ENCODE results near the gene COPG1.

The COPG1 gene

GRCh38 chr3:129277829-129278271, 28.4 kb downstream of the COPG1 start:
- H3K27me3 Mint-ChIP-seq (ENCODE audit: low read depth), result no peaks in the 10 kb centered on the region
- TF ChIP-seq CTCF (IDR thresholded peaks at IDR 0.05; ENCODE audit: unreplicated experiment in 3 of 3), result no peak

GRCh38 chr3:129278439-129278965, 29.1 kb downstream of the COPG1 start, which contains the start of gene HMCES:
HMCES (plus strand) TSS chr3:129278870; CDS start chr3:129279733, 863 bp downstream.
- TF ChIP-seq CTCF (IDR thresholded peaks at IDR 0.05; ENCODE audit: unreplicated experiment in 3 of 3), result no peak
- Mint-ChIP-seq H3K27ac (peak within 1 kb of the TSS; percentile 95 to 97 (median 96)), H3K4me1 (peaks cover 17% of the 10 kb centered on the region), H3K9me3 (no peaks in the 10 kb centered on the region), H3K27me3 (ENCODE audit: low read depth) (no peaks in the 10 kb centered on the region), H3K36me3 (ENCODE audit: low read depth) (peaks cover 48% of the 10 kb centered on the region), H3K4me3 (peak within 1 kb of the TSS; percentile 94 to 99 (median 95))

More at GRCh38 chr3:129277829-129278271, 28.4 kb downstream of the COPG1 start:
- Mint-ChIP-seq H3K4me1 (peaks cover 17% of the 10 kb centered on the region), H3K36me3 (ENCODE audit: low read depth) (peaks cover 49% of the 10 kb centered on the region), H3K4me3 (peak overlapping the region; percentile 94 to 95 (median 95)), H3K9me3 (no peaks in the 10 kb centered on the region), H3K27ac (peak overlapping the region; percentile 95 to 97 (median 96))

- no peaks in the 10 kb centered on the region for H3K27me3 Mint-ChIP-seq (ENCODE audit: low read depth)
- H3K27ac Mint-ChIP-seq, result peak overlapping the region; percentile 95 to 97 (median 96)
- H3K36me3 Mint-ChIP-seq (ENCODE audit: low read depth), result peaks cover 41% of the 10 kb centered on the region
- peak overlapping the region; percentile 94 to 99 (median 95) for H3K4me3 Mint-ChIP-seq
- peaks cover 17% of the 10 kb centered on the region for H3K4me1 Mint-ChIP-seq
- TF ChIP-seq CTCF (IDR thresholded peaks at IDR 0.05; ENCODE audit: unreplicated experiment in 3 of 3), result no peak
- no peaks in the 10 kb centered on the region for H3K9me3 Mint-ChIP-seq
Measured at GRCh38 chr3:129278966-129279906, 29.8 kb downstream of the COPG1 start.

GRCh38 chr3:129280183-129280582, 30.8 kb downstream of the COPG1 start:
- no peak for TF ChIP-seq CTCF (IDR thresholded peaks at IDR 0.05; ENCODE audit: unreplicated experiment in 3 of 3)
- peaks cover 36% of the 10 kb centered on the region for H3K36me3 Mint-ChIP-seq (ENCODE audit: low read depth)
- H3K4me3 Mint-ChIP-seq, result peak overlapping the region; percentile 94 to 99 (median 95)
- no peaks in the 10 kb centered on the region for H3K27me3 Mint-ChIP-seq (ENCODE audit: low read depth)
- peaks cover 17% of the 10 kb centered on the region for H3K4me1 Mint-ChIP-seq
- peak overlapping the region in 1 of 3 experiments; percentile 92 for H3K27ac Mint-ChIP-seq
- H3K9me3 Mint-ChIP-seq, result no peaks in the 10 kb centered on the region

GRCh38 chr3:129281726-129282125, 32.3 kb downstream of the COPG1 start:
- Mint-ChIP-seq H3K36me3 (ENCODE audit: low read depth) (peaks cover 31% of the 10 kb centered on the region), H3K4me1 (peaks cover 17% of the 10 kb centered on the region), H3K9me3 (no peaks in the 10 kb centered on the region), H3K27me3 (ENCODE audit: low read depth) (no peaks in the 10 kb centered on the region), H3K4me3 (no peak overlapping the region), H3K27ac (no peak overlapping the region)
- no peak for TF ChIP-seq CTCF (IDR thresholded peaks at IDR 0.05; ENCODE audit: unreplicated experiment in 3 of 3)
